GM12874 (cell line): ENCODE measurements around the gene MGAT5.

Experiments
- CTCF ChIP-seq: IDR thresholded peaks from 2 replicates; pipeline ENCODE4 v1.5.1; 2011; ENCODE audit warnings: low read depth, mild to moderate bottlenecking, control low read depth, low read length, moderate library complexity; ENCODE audit not compliant: insufficient read depth

Gene MGAT5

GRCh38 chr2:134253804-134254203 is at the start of gene MGAT5:
TSS of gene MGAT5 (plus strand) at chr2:134254072. CDS start at chr2:134254404, 332 bp downstream.
- no peak for TF ChIP-seq CTCF

DNA sequence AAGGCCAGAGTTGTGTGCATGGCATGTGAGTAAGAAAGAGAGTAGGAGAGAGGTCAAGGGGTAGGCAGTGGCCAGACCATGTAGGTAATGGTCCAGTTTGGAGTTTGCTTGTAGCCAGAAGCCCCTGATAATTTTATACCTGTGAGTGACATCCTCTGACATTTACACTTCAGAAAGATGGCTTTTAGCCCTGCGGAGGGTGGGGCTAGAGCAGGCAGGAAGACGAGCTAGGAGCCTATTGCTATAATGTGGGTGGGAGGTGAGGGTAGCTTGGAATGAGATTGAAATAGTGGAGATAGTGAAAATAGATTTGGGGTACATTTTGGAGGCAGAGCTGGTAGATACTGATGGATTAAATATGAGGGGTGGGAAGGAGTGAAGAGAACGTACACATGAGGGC is 48.8 kb upstream of the MGAT5 start:
- no peak for TF ChIP-seq CTCF

GRCh38 chr2:134206031-134206430 is 47.8 kb upstream of the MGAT5 start:
- TF ChIP-seq CTCF = no peak

GRCh38 chr2:134206573-134206972 is 47.3 kb upstream of the MGAT5 start:
- TF ChIP-seq CTCF = no peak

DNA sequence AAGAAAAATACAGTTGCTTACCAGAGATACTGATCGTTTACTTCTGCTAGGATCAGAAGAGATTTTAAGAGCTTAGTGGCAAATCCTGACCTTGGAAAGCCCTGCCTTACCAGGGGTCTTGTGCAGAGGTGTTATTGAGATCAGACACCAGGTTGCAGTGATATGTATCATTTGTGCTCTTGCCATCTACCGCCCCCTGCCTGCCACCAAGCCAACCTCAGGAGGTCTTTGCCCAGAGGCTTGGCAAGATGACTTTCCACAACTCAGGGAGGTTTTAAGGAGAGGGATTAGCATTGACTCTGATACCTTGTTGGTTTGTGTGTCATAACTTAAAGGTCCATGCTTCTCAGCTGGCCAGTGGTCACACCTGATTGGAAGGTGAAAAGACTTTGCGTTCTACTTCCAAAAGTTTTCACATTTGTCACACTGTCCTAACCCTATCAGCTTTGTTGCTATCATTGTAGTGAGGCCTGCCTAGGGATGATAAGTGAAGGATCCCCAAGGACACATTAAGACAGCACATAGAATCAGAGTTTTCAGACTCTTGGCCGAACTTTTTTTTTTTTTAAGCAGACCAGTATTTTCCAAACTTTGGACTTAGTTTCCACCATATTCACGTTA is 46.2 kb upstream of the MGAT5 start:
- TF ChIP-seq CTCF = peak; percentile 71

GRCh38 chr2:134208825-134209224 is 45.0 kb upstream of the MGAT5 start:
- no peak for TF ChIP-seq CTCF

DNA sequence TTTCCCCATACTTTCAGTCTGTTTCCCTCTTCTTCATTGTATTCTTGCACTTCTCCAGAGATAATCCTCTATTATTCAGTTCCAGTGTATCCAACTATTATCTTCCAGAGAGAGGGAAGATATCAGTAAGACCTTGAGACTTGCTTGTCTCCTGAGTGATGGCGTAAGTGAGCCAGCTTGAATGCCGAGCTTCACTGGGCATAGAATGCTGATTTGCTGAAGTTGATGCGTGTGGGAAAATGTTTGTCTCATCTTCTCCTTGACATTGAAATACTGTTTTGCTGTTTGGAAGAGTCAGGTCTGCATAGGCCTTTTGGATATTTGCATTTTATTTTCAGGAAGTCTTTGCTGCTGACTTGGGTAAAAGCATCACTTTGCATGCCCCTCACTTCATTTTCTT is 41.1 kb upstream of the MGAT5 start:
- TF ChIP-seq CTCF = no peak
